HEK293 (cell line): Measurements from ENCODE around the gene ABHD17C.

ENCODE experiments used
- ATF2 ChIP-seq: fragments of 450-650 bp; formaldehyde crosslinking; IDR thresholded peaks from 2 replicates; pipeline ENCODE4 v1.5.1; 2016; ENCODE audit warnings: missing biosample characterization, missing genetic modification characterization, low read depth
- BCL6B ChIP-seq: fragments of 450-650 bp; formaldehyde crosslinking; IDR thresholded peaks from 2 replicates; pipeline ENCODE4 v1.5.1; 2017; ENCODE audit warnings: missing biosample characterization, missing genetic modification characterization
- CTCF ChIP-seq: fragments of 450-650 bp; formaldehyde crosslinking; IDR thresholded peaks from 2 replicates; pipeline ENCODE4 v1.5.1; 2016; ENCODE audit warnings: missing biosample characterization, missing genetic modification characterization
- SCRT2 ChIP-seq: fragments of 450-650 bp; formaldehyde crosslinking; IDR thresholded peaks from 2 replicates; pipeline ENCODE4 v1.5.1; 2016; ENCODE audit warnings: missing biosample characterization, missing genetic modification characterization
- ZBTB10 ChIP-seq: fragments of 450-650 bp; formaldehyde crosslinking; IDR thresholded peaks from 2 replicates; pipeline ENCODE4 v1.5.1; 2016; ENCODE audit warnings: missing biosample characterization, missing genetic modification characterization
- ZBTB26 ChIP-seq: fragments of 450-650 bp; formaldehyde crosslinking; optimal IDR thresholded peaks from 2 replicates; pipeline ENCODE3; 2016; ENCODE audit warnings: missing biosample characterization, mild to moderate bottlenecking, missing genetic modification characterization
- ZNF558 ChIP-seq: fragments of 450-650 bp; formaldehyde crosslinking; IDR thresholded peaks from 2 replicates; pipeline ENCODE4 v1.5.1; 2016; ENCODE audit warnings: missing biosample characterization, missing genetic modification characterization
- ZSCAN30 ChIP-seq: fragments of 450-650 bp; IDR thresholded peaks from 2 replicates; pipeline ENCODE4 v1.5.1; 2018; ENCODE audit warnings: missing biosample characterization, mild to moderate bottlenecking, missing genetic modification characterization, moderate library complexity

DNA sequence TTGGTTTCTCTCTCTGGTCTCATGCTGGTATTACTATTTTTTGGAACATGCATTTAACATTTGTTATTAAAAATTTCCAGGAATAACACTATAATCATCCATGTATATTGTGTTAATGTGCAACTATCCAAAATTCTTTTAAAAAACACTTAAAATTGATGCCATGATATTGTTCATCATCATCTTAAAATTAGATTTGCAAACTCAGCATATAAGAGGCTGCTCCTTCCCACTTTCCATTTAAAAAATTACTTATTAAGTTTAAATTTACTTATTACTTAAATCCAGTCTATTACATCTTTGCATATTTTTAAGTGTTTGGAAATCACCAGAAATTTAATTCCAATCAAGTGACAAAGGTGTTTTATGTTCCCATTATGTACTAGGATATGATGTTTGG, 5.8 kb upstream of the ABHD17C start:
- no peak for TF ChIP-seq CTCF (tag by site-specific recombination)
- TF ChIP-seq SCRT2 (tag by site-specific recombination), result no peak
- no peak for TF ChIP-seq ZBTB26
- no peak for TF ChIP-seq BCL6B (tag by site-specific recombination)
- TF ChIP-seq ZNF558 (tag by site-specific recombination), result no peak
- TF ChIP-seq ATF2 (tag by site-specific recombination), result no peak
- TF ChIP-seq ZBTB10 (tag by site-specific recombination), result no peak
- TF ChIP-seq ZSCAN30, result no peak
